AG04449 (cell line): ENCODE data around the gene SLC16A9.
"Not testable (repeated sequence)": the region's sequence is repeated elsewhere in the genome, so short reads cannot be mapped to it uniquely, and the experiment has no call there.

ENCODE experiments used
- CTCF ChIA-PET: fragments of 350-600 bp; formaldehyde crosslinking; extraction: SDS; loops from one replicate; lab custom pipeline; 2021; ENCODE audit warnings: antibody characterized with exemption; lab: Yijun Ruan, JAX
- POLR2A ChIA-PET: fragments of 400-600, 350-600 bp; formaldehyde crosslinking; extraction: SDS; loops from one replicate; lab custom pipeline; 2020; ENCODE audit warnings: antibody characterized with exemption, inconsistent platforms; lab: Yijun Ruan, JAX
- DNase-seq: peaks from one replicate; pipeline ENCODE4 v3.0.0-alpha.2; 2010; ENCODE audit warnings: low read depth, low spot score
- H3K4me3 ChIP-seq: 2 replicates; pipeline ENCODE4 v1.5.1; 2011; ENCODE audit warnings: low read depth, mild to moderate bottlenecking, control low read depth, low read length
- CTCF ChIP-seq: IDR thresholded peaks from one replicate; pipeline ENCODE4 v1.5.1; 2011; ENCODE audit warnings: mild to moderate bottlenecking, moderate library complexity, low read length, control low read depth, inconsistent platforms; ENCODE audit not compliant: insufficient read depth; ENCODE audit errors: missing control alignments

The SLC16A9 gene

GRCh38 chr10:59654007-59654406 is 55.6 kb downstream of the SLC16A9 start:
- CTCF ChIA-PET = no interaction called here
- no peak for DNase-seq
- POLR2A ChIA-PET = no interaction called here
- no peak overlapping the region for H3K4me3 ChIP-seq
- no peak for TF ChIP-seq CTCF

GRCh38 chr10:59651902-59652301 is 57.7 kb downstream of the SLC16A9 start:
- no peak for DNase-seq
- H3K4me3 ChIP-seq = no peak overlapping the region
- no peak for TF ChIP-seq CTCF
- CTCF ChIA-PET = no interaction called here
- POLR2A ChIA-PET = no interaction called here

- no peak overlapping the region for H3K4me3 ChIP-seq
- POLR2A ChIA-PET = no interaction called here
- CTCF ChIA-PET = interaction anchor here (1.2 kb wide), 1 partner anchor 24 kb away, joined by 3 read pairs; no protein-coding TSS in a partner anchor
- no peak for DNase-seq
- no peak for TF ChIP-seq CTCF
These were observed 59.9 kb downstream of the SLC16A9 start for GRCh38 chr10:59649606-59650346.

- ChIA-PET CTCF (no interaction called here), POLR2A (no interaction called here)
- no peak overlapping the region for H3K4me3 ChIP-seq
- no peak for TF ChIP-seq CTCF
- no peak for DNase-seq
These were observed 60.9 kb downstream of the SLC16A9 start for GRCh38 chr10:59648711-59649201.

- no peak for TF ChIP-seq CTCF
- H3K4me3 ChIP-seq = no peak overlapping the region
- no peak for DNase-seq
- ChIA-PET POLR2A (no interaction called here), CTCF (no interaction called here)
These were observed 64.8 kb downstream of the SLC16A9 start for GRCh38 chr10:59644841-59645240.

- DNase-seq, POLR2A ChIA-PET, H3K4me3 ChIP-seq: not testable (repeated sequence)
- CTCF ChIA-PET = interaction anchor here (1.3 kb wide), 1 partner anchor 19 kb away, joined by 3 read pairs; no protein-coding TSS in a partner anchor
These were observed 68.0 kb downstream of the SLC16A9 start for GRCh38 chr10:59641688-59642087.
